ENCODE data around the gene CEP170B. TPM values are rescaled to one million over a fixed set of nuclear protein-coding genes. Genes with fewer than 3 reads are reported as not detected.
A peak's percentile ranks its signal among the peaks of the same experiment; 100 is the strongest.
"Not testable (repeated sequence)": the region's sequence is repeated elsewhere in the genome, so short reads cannot be mapped to it uniquely, and the experiment has no call there.

The CEP170B gene
- total RNA-seq, 2 experiments from 2014 or later = 5.2 to 5.3 TPM

- Mint-ChIP-seq H3K36me3 (no peaks in the 10 kb centered on the region), H3K4me1 (ENCODE audit: low read depth) (no peaks in the 10 kb centered on the region), H3K9me3 (no peaks in the 10 kb centered on the region), H3K4me3 (no peak overlapping the region), H3K27ac (no peak overlapping the region), H3K27me3 (no peaks in the 10 kb centered on the region)
- intact Hi-C loops (cut with micrococcal nuclease) = no loop called here
- CTCF ChIA-PET = no interaction called here
- POLR2A ChIA-PET = no interaction called here
- DNase-seq = no peak
These were observed 14.3 kb downstream of the CEP170B start for GRCh38 chr14:104879201-104879982.

- H3K27ac Mint-ChIP-seq = no peak overlapping the region
These were observed 15.0 kb downstream of the CEP170B start for GRCh38 chr14:104879983-104880565.

DNA sequence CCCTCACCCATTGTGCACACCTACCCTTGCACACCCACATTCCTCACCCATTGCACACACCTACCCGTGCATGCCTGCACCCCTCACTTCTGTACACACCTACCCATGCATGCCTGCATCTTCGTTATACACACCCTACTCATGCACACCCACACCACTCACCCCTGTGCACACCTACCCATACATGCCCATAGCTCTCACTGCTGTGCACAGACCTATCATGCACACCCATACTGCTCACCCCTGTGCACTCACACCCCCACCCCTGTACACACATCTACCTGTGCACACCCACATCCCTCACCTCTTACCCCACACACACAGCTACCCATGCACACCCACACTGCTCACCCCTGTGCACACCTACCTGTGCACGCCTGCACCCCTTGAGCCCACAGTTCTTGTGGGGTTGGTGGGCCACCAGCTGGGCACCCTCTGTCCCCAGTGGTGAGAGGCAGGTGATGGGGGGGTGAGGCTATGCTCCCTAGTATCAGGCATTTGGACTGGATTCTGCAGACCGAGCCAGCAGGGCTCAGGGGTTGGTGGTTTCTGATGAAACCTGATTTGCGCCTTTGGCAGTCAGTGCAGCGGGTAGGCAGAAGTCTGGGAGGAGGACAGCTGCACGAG is 15.6 kb downstream of the CEP170B start:
- no peaks in the 10 kb centered on the region for H3K27me3 Mint-ChIP-seq
- no peak overlapping the region for H3K4me3 Mint-ChIP-seq
- H3K4me1 Mint-ChIP-seq (ENCODE audit: low read depth) = no peaks in the 10 kb centered on the region
- POLR2A ChIA-PET = no interaction called here
- no peak overlapping the region for H3K27ac Mint-ChIP-seq
- CTCF ChIA-PET = no interaction called here
- intact Hi-C loops (cut with micrococcal nuclease) = no loop called here
- no peaks in the 10 kb centered on the region for H3K9me3 Mint-ChIP-seq
- H3K36me3 Mint-ChIP-seq = no peaks in the 10 kb centered on the region
- no peak for DNase-seq

More at GRCh38 chr14:104879983-104880565, 15.0 kb downstream of the CEP170B start:
- no peak for DNase-seq
- Mint-ChIP-seq H3K27me3 (no peaks in the 10 kb centered on the region), H3K36me3 (no peaks in the 10 kb centered on the region), H3K4me1 (ENCODE audit: low read depth) (no peaks in the 10 kb centered on the region), H3K4me3 (no peak overlapping the region), H3K9me3 (no peaks in the 10 kb centered on the region)
- intact Hi-C loops (cut with micrococcal nuclease) = no loop called here
- POLR2A ChIA-PET = no interaction called here
- CTCF ChIA-PET = no interaction called here

DNA sequence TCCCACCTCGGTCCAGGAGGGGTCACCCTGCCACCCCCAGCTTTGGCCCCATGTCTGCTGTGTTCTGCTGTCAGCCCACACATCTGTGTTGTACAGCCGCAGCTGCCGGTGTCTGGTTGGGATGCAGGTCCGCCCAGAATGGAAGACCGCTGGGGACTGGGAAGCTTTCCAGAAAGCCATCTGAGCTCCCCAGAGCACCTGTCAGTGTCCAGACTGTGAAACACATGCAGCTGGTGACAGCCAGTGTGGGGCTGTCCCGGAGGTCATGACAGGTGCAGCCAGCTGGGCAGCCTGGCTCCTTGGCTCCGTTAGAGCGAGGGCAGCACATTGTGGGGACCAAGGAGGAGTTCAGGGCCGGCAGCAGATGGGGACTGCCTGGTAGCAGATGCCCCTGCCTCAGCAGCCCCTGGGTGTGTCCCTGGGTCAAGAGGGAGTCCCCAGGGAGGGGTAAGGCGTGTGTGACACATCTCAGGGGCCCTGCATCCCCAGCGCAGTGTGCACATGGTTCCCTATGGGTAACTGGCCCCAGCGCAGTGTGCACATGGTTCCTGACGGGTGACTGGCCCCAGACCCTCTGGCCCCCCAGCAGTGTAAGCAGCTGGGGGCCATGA is 16.4 kb downstream of the CEP170B start:
- intact Hi-C loops (cut with micrococcal nuclease) = no loop called here
- Mint-ChIP-seq H3K4me3 (no peak overlapping the region), H3K9me3 (no peaks in the 10 kb centered on the region), H3K27me3 (no peaks in the 10 kb centered on the region), H3K36me3 (no peaks in the 10 kb centered on the region), H3K4me1 (ENCODE audit: low read depth) (no peaks in the 10 kb centered on the region), H3K27ac (no peak overlapping the region)
- ChIA-PET CTCF (no interaction called here), POLR2A (no interaction called here)
- DNase-seq = no peak

- POLR2A ChIA-PET = no interaction called here
- no peak overlapping the region for H3K27ac Mint-ChIP-seq
- H3K27me3 Mint-ChIP-seq = no peaks in the 10 kb centered on the region
- intact Hi-C loops (cut with micrococcal nuclease) = no loop called here
- CTCF ChIA-PET = no interaction called here
- no peaks in the 10 kb centered on the region for H3K9me3 Mint-ChIP-seq
- no peaks in the 10 kb centered on the region for H3K36me3 Mint-ChIP-seq
- DNase-seq = peak; percentile 28
- no peaks in the 10 kb centered on the region for H3K4me1 Mint-ChIP-seq (ENCODE audit: low read depth)
- no peak overlapping the region for H3K4me3 Mint-ChIP-seq
These were observed 17.4 kb downstream of the CEP170B start for GRCh38 chr14:104882325-104882973.

DNA sequence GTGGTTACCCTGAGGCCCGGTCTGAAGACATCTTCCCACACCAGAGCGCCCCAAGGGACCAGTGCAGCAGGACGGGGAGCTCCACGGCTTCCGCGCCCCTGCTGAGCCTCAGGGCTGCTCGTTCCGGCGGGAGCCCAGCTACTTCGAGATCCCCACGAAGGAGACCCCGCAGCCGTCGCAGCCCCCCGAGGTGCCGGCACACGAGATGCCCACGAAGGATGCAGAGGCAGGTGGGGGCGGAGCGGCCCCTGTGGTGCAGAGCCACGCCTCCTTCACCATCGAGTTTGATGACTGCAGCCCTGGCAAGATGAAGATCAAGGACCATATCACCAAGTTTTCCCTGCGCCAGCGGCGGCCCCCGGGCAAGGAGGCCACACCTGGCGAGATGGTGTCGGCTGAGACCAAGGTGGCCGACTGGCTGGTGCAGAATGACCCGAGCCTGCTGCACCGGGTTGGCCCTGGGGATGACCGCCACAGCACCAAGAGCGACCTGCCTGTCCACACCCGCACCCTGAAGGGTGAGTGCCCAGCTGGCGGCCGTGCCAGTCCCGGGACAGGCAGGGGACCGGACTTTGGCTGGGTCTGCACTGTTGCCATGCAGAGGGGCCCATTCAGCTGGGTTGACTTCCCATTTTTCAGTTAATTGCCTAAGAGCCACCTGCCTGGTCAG is 18.1 kb downstream of the CEP170B start:
- ChIA-PET POLR2A (no interaction called here), CTCF (no interaction called here)
- no peaks in the 10 kb centered on the region for H3K9me3 Mint-ChIP-seq
- intact Hi-C loops (cut with micrococcal nuclease) = no loop called here
- no peaks in the 10 kb centered on the region for H3K4me1 Mint-ChIP-seq (ENCODE audit: low read depth)
- no peaks in the 10 kb centered on the region for H3K27me3 Mint-ChIP-seq
- H3K36me3 Mint-ChIP-seq = no peaks in the 10 kb centered on the region
- no peak overlapping the region for H3K27ac Mint-ChIP-seq
- DNase-seq = no peak
- no peak overlapping the region for H3K4me3 Mint-ChIP-seq

DNA sequence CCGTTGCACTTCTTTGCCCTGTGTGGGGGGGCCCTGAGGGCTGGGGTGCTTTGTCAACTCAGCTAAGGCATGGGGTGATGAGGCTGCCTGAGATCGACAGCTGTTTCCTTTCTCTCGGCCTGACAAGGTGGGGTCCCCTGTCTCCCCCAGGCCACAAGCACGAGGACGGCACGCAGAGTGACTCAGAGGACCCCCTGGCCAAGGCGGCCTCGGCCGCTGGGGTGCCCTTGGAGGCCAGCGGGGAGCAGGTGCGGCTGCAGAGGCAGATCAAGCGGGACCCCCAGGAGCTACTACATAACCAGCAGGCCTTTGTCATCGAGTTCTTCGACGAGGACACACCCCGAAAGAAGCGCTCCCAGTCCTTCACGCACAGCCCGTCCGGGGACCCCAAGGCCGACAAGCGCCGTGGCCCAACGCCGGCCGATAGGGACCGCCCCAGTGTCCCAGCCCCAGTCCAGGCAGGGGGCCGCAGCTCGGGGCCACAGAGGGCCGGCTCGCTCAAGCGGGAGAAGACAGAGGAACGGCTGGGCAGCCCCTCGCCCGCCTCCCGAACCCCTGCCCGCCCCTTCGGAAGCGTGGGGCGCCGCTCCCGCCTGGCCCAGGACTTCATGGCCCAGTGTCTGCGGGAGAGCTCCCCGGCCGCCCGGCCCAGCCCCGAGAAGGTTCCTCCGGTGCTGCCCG is 18.8 kb downstream of the CEP170B start:
- H3K36me3 Mint-ChIP-seq = no peaks in the 10 kb centered on the region
- no peak overlapping the region for H3K4me3 Mint-ChIP-seq
- intact Hi-C loops (cut with micrococcal nuclease) = no loop called here
- no peak overlapping the region for H3K27ac Mint-ChIP-seq
- no peaks in the 10 kb centered on the region for H3K9me3 Mint-ChIP-seq
- DNase-seq = no peak
- no peaks in the 10 kb centered on the region for H3K4me1 Mint-ChIP-seq (ENCODE audit: low read depth)
- CTCF ChIA-PET = no interaction called here
- POLR2A ChIA-PET = no interaction called here
- no peaks in the 10 kb centered on the region for H3K27me3 Mint-ChIP-seq

- H3K4me3 Mint-ChIP-seq; intact Hi-C loops (cut with micrococcal nuclease); POLR2A ChIA-PET; H3K27me3 Mint-ChIP-seq; H3K36me3 Mint-ChIP-seq; DNase-seq; H3K4me1 Mint-ChIP-seq (ENCODE audit: low read depth); CTCF ChIA-PET; H3K9me3 Mint-ChIP-seq; H3K27ac Mint-ChIP-seq: not testable (repeated sequence)
These were observed 19.3 kb downstream of the CEP170B start for GRCh38 chr14:104884381-104884780.

DNA sequence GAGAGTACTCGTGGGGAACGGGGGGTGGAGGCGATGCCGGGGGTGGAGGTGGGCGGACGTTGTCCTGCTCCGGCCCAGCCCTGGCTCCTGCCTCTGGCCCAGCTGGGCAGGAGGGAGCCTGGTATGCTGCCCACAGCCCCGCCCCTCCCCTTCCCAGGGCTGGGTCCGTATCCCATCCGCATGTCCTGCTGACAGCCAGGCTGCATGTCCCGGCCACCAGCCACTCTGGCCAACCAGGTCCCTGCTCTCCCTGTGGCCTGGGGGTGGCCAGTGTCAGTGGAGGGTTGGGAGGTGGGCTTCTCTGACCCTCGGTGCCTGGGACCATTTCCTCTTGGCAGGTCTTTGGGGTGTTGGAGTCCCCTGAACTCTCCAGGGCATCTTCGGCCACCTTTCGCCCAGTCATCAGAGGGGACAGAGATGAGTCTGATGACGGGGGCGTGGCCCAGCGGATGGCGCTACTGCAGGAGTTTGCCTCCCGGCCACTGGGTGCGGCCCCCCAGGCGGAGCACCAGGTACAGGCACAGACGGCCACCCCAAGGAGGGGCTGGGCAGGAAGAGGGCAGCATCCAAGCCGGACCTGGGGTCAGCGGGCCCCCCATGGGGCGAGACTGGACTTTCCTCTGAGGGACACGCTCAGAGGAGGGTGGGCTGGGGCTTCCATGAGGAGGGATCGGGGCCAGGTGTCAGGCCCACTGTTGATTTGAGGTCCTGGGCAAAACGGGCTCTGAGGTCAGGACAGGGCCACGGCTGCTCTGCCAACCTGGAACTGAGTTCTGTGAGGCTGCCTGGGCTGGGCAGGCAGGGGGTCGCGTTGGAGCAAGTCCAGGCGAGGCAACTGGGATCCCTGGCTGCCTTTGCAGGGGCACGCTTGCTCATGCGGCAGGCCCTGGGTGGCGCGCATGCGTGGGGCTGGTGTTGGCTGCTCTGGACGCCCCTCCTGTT is 20.2 kb downstream of the CEP170B start:
- no peak for DNase-seq
- no peaks in the 10 kb centered on the region for H3K36me3 Mint-ChIP-seq
- H3K4me3 Mint-ChIP-seq = no peak overlapping the region
- ChIA-PET CTCF (no interaction called here), POLR2A (no interaction called here)
- no peaks in the 10 kb centered on the region for H3K4me1 Mint-ChIP-seq (ENCODE audit: low read depth)
- intact Hi-C loops (cut with micrococcal nuclease) = no loop called here
- no peaks in the 10 kb centered on the region for H3K27me3 Mint-ChIP-seq
- H3K9me3 Mint-ChIP-seq = no peaks in the 10 kb centered on the region
- H3K27ac Mint-ChIP-seq = no peak overlapping the region

- Mint-ChIP-seq H3K4me3 (no peak overlapping the region), H3K36me3 (no peaks in the 10 kb centered on the region), H3K4me1 (ENCODE audit: low read depth) (no peaks in the 10 kb centered on the region), H3K9me3 (no peaks in the 10 kb centered on the region), H3K27ac (no peak overlapping the region), H3K27me3 (no peaks in the 10 kb centered on the region)
- POLR2A ChIA-PET = no interaction called here
- no peak for DNase-seq
- intact Hi-C loops (cut with micrococcal nuclease) = no loop called here
- CTCF ChIA-PET = interaction anchor here (1.6 kb wide), 1 partner anchor 10 kb away, joined by 5 read pairs; no protein-coding TSS in a partner anchor
These were observed 21.1 kb downstream of the CEP170B start for GRCh38 chr14:104885973-104886689.
